Astrocyte (in vitro differentiated cells and primary cell): ENCODE data around the gene SERPINA9.

ENCODE experiments used
- CTCF ChIP-seq: IDR thresholded peaks from 2 replicates; pipeline ENCODE4 v1.5.1; 2011; ENCODE audit warnings: low read depth, mild to moderate bottlenecking, inconsistent platforms, low read length, moderate library complexity; ENCODE audit not compliant: insufficient read depth
- EZH2 ChIP-seq: IDR thresholded peaks from 2 replicates; pipeline ENCODE4 v1.6.1; 2012; ENCODE audit warnings: mild to moderate bottlenecking, low read length, inconsistent platforms; ENCODE audit not compliant: insufficient read depth

GRCh38 chr14:94505641-94506040, 29.6 kb upstream of the SERPINA9 start:
- no peak for TF ChIP-seq CTCF
- TF ChIP-seq EZH2 = no peak
